ENCODE measurements around the gene CTR9. TPM values are rescaled to one million over a fixed set of nuclear protein-coding genes. Genes with fewer than 3 reads are reported as not detected.

The CTR9 gene
- total and polyA plus RNA-seq, 9 of the 15 experiments (the other 6 are each of a cell fraction or from before 2014, with no cell fraction given) = 25.4 to 79.3 (median 47.3) TPM

- TF ChIP-seq E2F6 (IDR thresholded peaks at IDR 0.05; ENCODE audit: borderline replicate concordance in 1 of 2, extremely low read depth in 1 of 2, insufficient read depth in 1 of 2, insufficient read length in 1 of 2, low read depth in 1 of 2, low read length in 1 of 2, poor library complexity in 1 of 2, severe bottlenecking in 1 of 2) = peak; percentile 45 to 72
- TF ChIP-seq FIP1L1 (IDR thresholded peaks at IDR 0.05; ENCODE audit: low read depth, low read length, poor library complexity, severe bottlenecking) = peak; percentile 82
- TF ChIP-seq ZBTB33 (CRISPR knock-in tag; IDR thresholded peaks at IDR 0.05) = peak; percentile 66
- TF ChIP-seq KAT2B (IDR thresholded peaks at IDR 0.05; ENCODE audit: low read depth, low read length) = no peak
- TF ChIP-seq ZNF311 (CRISPR knock-in tag; IDR thresholded peaks at IDR 0.05) = no peak
- TF ChIP-seq ZNF785 (CRISPR knock-in tag; IDR thresholded peaks at IDR 0.05) = no peak
- no peak; the same call in 1 of the 2 replicates for TF ChIP-seq ZHX1 (conservative IDR thresholded peaks at IDR 0.05; ENCODE audit: low read length)
- no peak for TF ChIP-seq ASH1L (IDR thresholded peaks at IDR 0.05; ENCODE audit: borderline replicate concordance, low read depth, partially characterized antibody)
- 0 out of 2 replicates have a peak, but pooled peaks have one; percentile 46 for TF ChIP-seq HLTF (IDR thresholded peaks at IDR 0.05)
- TF ChIP-seq SOX6 (IDR thresholded peaks at IDR 0.05) = peak; percentile 36; the same call in 1 of the 2 replicates
- TF ChIP-seq IRF1 (CRISPR knock-in tag; IDR thresholded peaks at IDR 0.05; ENCODE audit: borderline replicate concordance) = no peak
- no peak for TF ChIP-seq TFAM (CRISPR knock-in tag; conservative IDR thresholded peaks at IDR 0.05)
- TF ChIP-seq XRCC5 (IDR thresholded peaks at IDR 0.05; ENCODE audit: low read depth, low read length) = peak; percentile 38; the same call in 1 of the 2 replicates
- TF ChIP-seq FOXK2 (conservative IDR thresholded peaks at IDR 0.05 in 1 of 2, IDR thresholded peaks at IDR 0.05 in 1 of 2; ENCODE audit: low read depth in 2 of 2) = peak; percentile 92 to 97
- no peak for TF ChIP-seq FOXM1 (IDR thresholded peaks at IDR 0.05; ENCODE audit: low read depth)
- no peak for TF ChIP-seq FOXM1 (CRISPR knock-in tag; IDR thresholded peaks at IDR 0.05; ENCODE audit: low read depth)
Measured at GRCh38 chr11:10750838-10751580, at the start of gene CTR9 (continued).
